Hepatocyte (in vitro differentiated cells): ENCODE data around the gene IGFLR1. TPM values are rescaled to one million over a fixed set of nuclear protein-coding genes. Genes with fewer than 3 reads are reported as not detected.
"Not testable (repeated sequence)": the region's sequence is repeated elsewhere in the genome, so short reads cannot be mapped to it uniquely, and the experiment has no call there.

Experiments used
- DNase-seq: peaks from one replicate; pipeline ENCODE4 v3.0.0-alpha.2; 2016; ENCODE audit warnings: low spot score
- H2AFZ ChIP-seq: fragments of 200-600 bp; sonication (generic); 2 replicates; pipeline ENCODE4 v1.6.0; 2016; ENCODE audit warnings: antibody characterized with exemption, mild to moderate bottlenecking
- H3K27ac ChIP-seq: fragments of 200-600 bp; sonication (generic); 2 replicates; pipeline ENCODE4 v1.5.1; 2016; ENCODE audit warnings: mild to moderate bottlenecking
- H3K27me3 ChIP-seq: fragments of 200-600 bp; sonication (generic); 2 replicates; pipeline ENCODE4 v1.6.1; 2016
- H3K36me3 ChIP-seq: fragments of 200-600 bp; sonication (generic); replicated peaks from 2 replicates; pipeline ENCODE4 v1.5.1; 2016; ENCODE audit warnings: low read depth; ENCODE audit not compliant: insufficient read depth
- H3K4me1 ChIP-seq: fragments of 200-600 bp; sonication (generic); 2 replicates; pipeline ENCODE4 v1.5.1; 2016; ENCODE audit warnings: mild to moderate bottlenecking, moderate library complexity; ENCODE audit not compliant: insufficient read depth
- H3K4me2 ChIP-seq: fragments of 200-600 bp; sonication (generic); 2 replicates; pipeline ENCODE4 v1.6.0; 2016
- H3K4me3 ChIP-seq: fragments of 200-600 bp; sonication (generic); 2 replicates; pipeline ENCODE4 v1.5.1; 2016; ENCODE audit warnings: mild to moderate bottlenecking
- H3K79me2 ChIP-seq: fragments of 200-600 bp; sonication (generic); 2 replicates; pipeline ENCODE4 v1.6.0; 2017; ENCODE audit warnings: mild to moderate bottlenecking
- H3K9me2 ChIP-seq: fragments of 200-600 bp; sonication (generic); replicated peaks from 2 replicates; pipeline ENCODE4 v1.6.0; 2017; ENCODE audit warnings: mild to moderate bottlenecking; ENCODE audit not compliant: insufficient read depth
- H3K9me3 ChIP-seq: fragments of 200-600 bp; sonication (generic); 2 replicates; pipeline ENCODE4 v1.5.1; 2016; ENCODE audit warnings: low read depth, mild to moderate bottlenecking
- H4K20me1 ChIP-seq: fragments of 200-600 bp; sonication (generic); 2 replicates; pipeline ENCODE4 v1.6.0; 2016; ENCODE audit warnings: mild to moderate bottlenecking; ENCODE audit not compliant: insufficient read depth, poor library complexity, severe bottlenecking
- EZH2 ChIP-seq: fragments of 200-600 bp; sonication (generic); IDR thresholded peaks from 2 replicates; pipeline ENCODE4 v1.6.1; 2016; ENCODE audit warnings: antibody characterized with exemption, mild to moderate bottlenecking, borderline replicate concordance
- EZH2phosphoT487 ChIP-seq: fragments of 200-600 bp; sonication (generic); IDR thresholded peaks from one replicate; pipeline ENCODE4 v1.6.1; 2018; ENCODE audit warnings: antibody characterized with exemption, mild to moderate bottlenecking, low read depth, moderate library complexity; ENCODE audit not compliant: unreplicated experiment, severe bottlenecking
- WGBS: methylation state at CpG from one replicate; pipeline ENCODE4 v1.1.6; 2016; ENCODE audit warnings: low lambda C conversion rate; ENCODE audit errors: missing lambda C conversion rate; 5-methylcytosine and 5-hydroxymethylcytosine counted together
- polyA plus RNA-seq: library from polyadenylated mRNA; unstranded; fragments of >200 nt; fragmentation: Nextera tagmentation; extraction: Ambion mirVana; gene quantifications from 2 replicates; pipeline ENCODE4 v1.2.1, GENCODE V29; 2016
- total RNA-seq: library from RNA; depleted of rRNA; stranded (reverse); fragments of >200 nt; gene quantifications from 2 replicates; pipeline ENCODE4 v1.2.3, GENCODE V29; 2014
- TF ChIP-seq, protein P1 (sequence below): fragments of 200-600 bp; sonication (generic); IDR thresholded peaks from 2 replicates; pipeline ENCODE4 v1.5.1; 2016; ENCODE audit warnings: antibody characterized with exemption, mild to moderate bottlenecking; ENCODE audit not compliant: poor library complexity

IGFLR1 gene
- total and polyA plus RNA-seq, 2 experiments from 2014 or later: 4.5 to 5.6 TPM

DNA sequence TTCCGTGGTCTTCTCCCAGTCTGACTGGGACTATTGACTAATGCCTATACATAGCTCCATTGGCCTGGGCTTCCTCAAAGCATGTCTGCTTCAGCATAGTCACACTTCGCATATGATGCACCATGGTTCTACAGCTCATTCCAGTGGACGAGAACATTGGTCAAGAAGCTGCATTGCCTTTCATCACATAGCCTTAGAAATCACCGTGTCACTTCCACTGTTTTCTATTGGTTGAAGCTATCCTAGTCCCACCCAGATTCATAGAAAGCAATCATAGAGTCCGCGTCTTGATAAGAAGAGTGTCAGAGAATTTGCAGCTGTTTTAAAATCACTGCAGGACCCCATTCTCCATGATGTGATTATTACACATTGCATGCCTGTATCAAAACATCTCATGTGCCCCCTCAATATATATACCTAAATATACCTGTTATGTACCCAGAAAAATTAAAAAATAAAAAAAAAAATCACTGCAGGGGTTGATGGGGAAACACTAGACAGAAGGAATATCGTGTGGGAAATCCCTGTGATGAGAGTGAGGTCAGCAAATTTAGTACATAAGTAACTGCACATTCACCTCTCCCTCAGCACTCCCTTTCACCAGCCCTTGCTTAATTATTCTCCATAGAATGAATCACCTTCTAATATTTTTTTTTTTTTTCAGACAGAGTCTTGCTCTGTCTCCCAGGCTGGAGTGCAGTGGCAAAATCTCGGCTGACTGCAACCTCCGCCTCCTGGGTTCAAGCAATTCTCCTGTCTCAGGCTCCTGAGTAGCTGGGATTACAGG lies 31.0 kb upstream of the IGFLR1 start:
- TF ChIP-seq EZH2 (no peak), EZH2phosphoT487 (no peak)
- TF ChIP-seq, protein P1, sequence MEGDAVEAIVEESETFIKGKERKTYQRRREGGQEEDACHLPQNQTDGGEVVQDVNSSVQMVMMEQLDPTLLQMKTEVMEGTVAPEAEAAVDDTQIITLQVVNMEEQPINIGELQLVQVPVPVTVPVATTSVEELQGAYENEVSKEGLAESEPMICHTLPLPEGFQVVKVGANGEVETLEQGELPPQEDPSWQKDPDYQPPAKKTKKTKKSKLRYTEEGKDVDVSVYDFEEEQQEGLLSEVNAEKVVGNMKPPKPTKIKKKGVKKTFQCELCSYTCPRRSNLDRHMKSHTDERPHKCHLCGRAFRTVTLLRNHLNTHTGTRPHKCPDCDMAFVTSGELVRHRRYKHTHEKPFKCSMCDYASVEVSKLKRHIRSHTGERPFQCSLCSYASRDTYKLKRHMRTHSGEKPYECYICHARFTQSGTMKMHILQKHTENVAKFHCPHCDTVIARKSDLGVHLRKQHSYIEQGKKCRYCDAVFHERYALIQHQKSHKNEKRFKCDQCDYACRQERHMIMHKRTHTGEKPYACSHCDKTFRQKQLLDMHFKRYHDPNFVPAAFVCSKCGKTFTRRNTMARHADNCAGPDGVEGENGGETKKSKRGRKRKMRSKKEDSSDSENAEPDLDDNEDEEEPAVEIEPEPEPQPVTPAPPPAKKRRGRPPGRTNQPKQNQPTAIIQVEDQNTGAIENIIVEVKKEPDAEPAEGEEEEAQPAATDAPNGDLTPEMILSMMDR: no peak
- Histone ChIP-seq H4K20me1 (no peaks in the 10 kb centered on the region), H3K27me3 (no peaks in the 10 kb centered on the region), H3K9me3 (no peaks in the 10 kb centered on the region), H3K4me3 (no peak overlapping the region), H3K4me1 (peaks cover 10% of the 10 kb centered on the region), H3K4me2 (no peak overlapping the region), H3K79me2 (peaks cover 4% of the 10 kb centered on the region), H3K36me3 (no peaks in the 10 kb centered on the region), H2AFZ (no peak overlapping the region), H3K9me2 (no peaks in the 10 kb centered on the region), H3K27ac (no peak overlapping the region)
- no peak for DNase-seq
- WGBS: 69% methylated on average over 9 of the region's 9 CpGs

DNA sequence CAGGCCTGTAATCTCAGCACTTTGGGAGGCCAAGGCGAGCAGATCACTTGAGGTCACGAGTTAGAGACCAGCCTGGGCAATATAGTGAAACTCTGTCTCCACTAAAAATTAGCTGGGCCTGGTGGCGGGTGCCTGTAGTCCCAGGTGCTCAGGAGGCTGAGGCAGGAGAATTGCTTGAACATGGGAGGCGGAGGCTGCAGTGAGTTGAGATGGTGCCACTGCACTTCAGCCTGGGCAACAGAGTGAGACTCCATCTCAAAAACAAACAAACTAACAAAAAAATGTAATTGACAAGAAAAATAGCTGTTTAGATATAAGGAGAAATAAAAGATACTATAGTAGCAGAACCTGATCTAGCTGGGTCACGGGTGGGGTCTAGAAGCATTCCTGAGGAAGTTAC lies 30.1 kb upstream of the IGFLR1 start:
- H3K27ac ChIP-seq, H3K9me3 ChIP-seq, H3K36me3 ChIP-seq, H4K20me1 ChIP-seq, H3K79me2 ChIP-seq, H3K4me2 ChIP-seq, H3K27me3 ChIP-seq, H3K9me2 ChIP-seq, DNase-seq, H3K4me3 ChIP-seq, H2AFZ ChIP-seq: not testable (repeated sequence)
- 93% methylated on average over 5 of the region's 5 CpGs for WGBS
- H3K4me1 ChIP-seq: peaks cover 10% of the 10 kb centered on the region

DNA sequence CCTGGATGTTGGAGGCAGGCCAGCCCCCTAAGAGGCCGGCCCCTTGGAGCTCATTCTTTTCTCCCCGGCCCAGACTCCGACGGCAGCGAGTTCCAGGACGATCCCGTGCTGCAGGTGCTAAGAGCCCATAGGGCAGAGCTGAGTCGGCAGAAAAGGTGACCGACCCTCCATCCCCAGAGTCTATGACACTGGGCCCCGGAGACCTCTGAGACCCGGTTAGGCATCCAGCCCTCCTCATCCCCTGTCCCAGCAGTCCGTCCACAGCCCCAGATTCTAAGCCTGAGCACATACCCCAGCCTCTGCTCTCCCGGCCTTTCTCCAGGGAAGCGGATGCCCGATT lies 25.8 kb upstream of the IGFLR1 start:
- Histone ChIP-seq H3K4me3 (no peak overlapping the region), H3K4me2 (no peak overlapping the region), H3K9me3 (no peaks in the 10 kb centered on the region), H3K4me1 (no peaks in the 10 kb centered on the region), H2AFZ (no peak overlapping the region), H3K9me2 (no peaks in the 10 kb centered on the region), H3K27me3 (no peaks in the 10 kb centered on the region), H4K20me1 (no peaks in the 10 kb centered on the region), H3K27ac (no peak overlapping the region), H3K79me2 (no peaks in the 10 kb centered on the region), H3K36me3 (no peaks in the 10 kb centered on the region)
- no peak for DNase-seq
- TF ChIP-seq, protein P1: no peak
- no peak for TF ChIP-seq EZH2phosphoT487
- no peak for TF ChIP-seq EZH2
- WGBS: 77% methylated on average over 15 of the region's 15 CpGs

DNA sequence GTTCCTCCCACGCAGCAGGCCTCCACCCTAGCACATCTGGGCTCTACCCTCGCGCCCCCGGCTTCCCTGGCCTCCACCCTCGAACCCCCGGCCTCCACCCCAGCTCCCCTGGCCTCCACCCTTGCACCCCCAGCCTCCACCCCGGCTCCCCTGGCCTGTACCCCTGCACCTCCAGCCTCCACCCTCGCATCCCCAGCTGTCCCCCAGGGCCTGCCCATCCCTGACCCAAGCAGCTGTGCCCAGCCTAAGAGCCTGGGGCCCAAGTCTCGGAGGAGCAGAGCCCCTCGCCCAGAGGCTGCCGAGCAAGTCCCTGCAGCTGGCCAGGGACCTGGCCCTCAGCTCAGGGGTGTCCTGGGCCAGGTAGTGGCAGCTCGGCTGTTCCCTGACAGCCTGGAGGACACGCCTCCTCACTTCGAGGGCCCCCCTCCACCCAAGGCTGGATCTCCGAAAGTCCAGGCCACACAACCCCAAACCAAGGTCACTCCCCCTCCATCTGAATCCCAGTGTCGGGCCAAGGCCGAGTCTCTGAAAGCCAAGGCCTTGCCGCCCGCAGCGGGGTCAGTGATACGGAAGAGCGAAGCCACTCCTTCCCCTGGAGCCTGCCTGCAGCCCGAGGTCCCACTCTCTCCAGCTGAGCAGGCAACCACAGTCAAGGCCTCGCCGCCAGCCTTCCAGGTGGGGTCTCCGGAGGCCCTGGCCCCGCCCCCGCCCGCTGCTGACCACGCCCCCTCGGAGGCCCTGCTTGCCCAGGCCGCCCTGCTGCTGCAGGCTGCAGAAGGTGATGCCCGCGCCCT lies 25.2 kb upstream of the IGFLR1 start:
- Histone ChIP-seq H3K4me1 (no peaks in the 10 kb centered on the region), H3K36me3 (no peaks in the 10 kb centered on the region), H3K9me2 (no peaks in the 10 kb centered on the region), H3K79me2 (no peaks in the 10 kb centered on the region), H2AFZ (no peak overlapping the region), H3K27ac (no peak overlapping the region), H4K20me1 (no peaks in the 10 kb centered on the region), H3K4me2 (no peak overlapping the region), H3K27me3 (no peaks in the 10 kb centered on the region), H3K4me3 (no peak overlapping the region), H3K9me3 (no peaks in the 10 kb centered on the region)
- 53% methylated on average over 30 of the region's 34 CpGs for WGBS
- no peak for TF ChIP-seq EZH2phosphoT487
- no peak for TF ChIP-seq EZH2
- TF ChIP-seq, protein P1: no peak
- peak; percentile 46 for DNase-seq
